Fibroblast of pulmonary artery (primary cell): ENCODE data around the gene PRKCQ.
A peak's percentile ranks its signal among the peaks of the same experiment; 100 is the strongest.

ENCODE experiments used
- DNase-seq: peaks from one replicate; pipeline ENCODE4 v3.0.0-alpha.2; 2010; ENCODE audit warnings: low read depth
- H3K4me3 ChIP-seq: replicated peaks from 2 replicates; pipeline ENCODE4 v1.5.1; 2011; ENCODE audit warnings: low read depth, mild to moderate bottlenecking, control low read depth, low read length, moderate library complexity
- CTCF ChIP-seq: IDR thresholded peaks from 2 replicates; pipeline ENCODE4 v1.5.1; 2011; ENCODE audit warnings: mild to moderate bottlenecking, control low read depth, low read length, inconsistent platforms; ENCODE audit errors: missing control alignments

PRKCQ gene

GRCh38 chr10:6498771-6499170 is 81.3 kb downstream of the PRKCQ start:
- no peak overlapping the region for H3K4me3 ChIP-seq
- no peak for DNase-seq
- TF ChIP-seq CTCF, result no peak

- no peak for TF ChIP-seq CTCF
- DNase-seq, result no peak
These were observed 82.5 kb downstream of the PRKCQ start for GRCh38 chr10:6497620-6498019.

GRCh38 chr10:6494936-6495592 is 85.0 kb downstream of the PRKCQ start:
- TF ChIP-seq CTCF, result no peak
- no peak for DNase-seq
- no peak overlapping the region for H3K4me3 ChIP-seq

More at GRCh38 chr10:6497620-6498019, 82.5 kb downstream of the PRKCQ start:
- H3K4me3 ChIP-seq, result no peak overlapping the region

GRCh38 chr10:6494442-6494819 is 85.6 kb downstream of the PRKCQ start:
- no peak overlapping the region for H3K4me3 ChIP-seq
- no peak for TF ChIP-seq CTCF
- DNase-seq, result no peak

GRCh38 chr10:6493521-6494441 is 86.3 kb downstream of the PRKCQ start:
- DNase-seq, result peak; percentile 2
- TF ChIP-seq CTCF, result no peak
- no peak overlapping the region for H3K4me3 ChIP-seq

- no peak overlapping the region for H3K4me3 ChIP-seq
- DNase-seq, result no peak
- no peak for TF ChIP-seq CTCF
These were observed 87.2 kb downstream of the PRKCQ start for GRCh38 chr10:6492896-6493295.
